Spleen (tissue), 11 donors: ENCODE data around the gene COL16A1. TPM values are rescaled to one million over a fixed set of nuclear protein-coding genes. Genes with fewer than 3 reads are reported as not detected.

Experiments
- DNase-seq: peaks from one replicate; pipeline ENCODE4 v3.0.0-alpha.2; 2020
- H3K27ac ChIP-seq, 8 donors: fragments of 200-600 bp; sonication (generic) in 7 of 8; 1 replicate in 4 of 8; 2 replicates in 4 of 8; pipeline versions ENCODE4 v1.5.0 to v1.8.0; 2016 to 2021; ENCODE audit warnings: inconsistent platforms in 4 of 8, mild to moderate bottlenecking in 4 of 8, moderate library complexity in 1 of 8
- H3K27me3 ChIP-seq, 7 donors: fragments of 200-600 bp; sonication (generic) in 6 of 7; replicated peaks in 1 of 7; 1 replicate in 4 of 7; 2 replicates in 3 of 7; pipeline versions ENCODE4 v1.5.0 to v1.8.0; 2016 to 2021; ENCODE audit warnings: inconsistent platforms in 3 of 7, mild to moderate bottlenecking in 1 of 7
- H3K36me3 ChIP-seq, 6 donors: fragments of 200-600 bp; sonication (generic) in 5 of 6; 1 replicate in 4 of 6; 2 replicates in 2 of 6; pipeline versions ENCODE4 v1.5.0 to v1.8.0; 2016 to 2021; ENCODE audit warnings: inconsistent platforms in 2 of 6
- H3K4me1 ChIP-seq, 6 donors: fragments of 200-600 bp; sonication (generic) in 5 of 6; 1 replicate in 3 of 6; 2 replicates in 3 of 6; pipeline versions ENCODE4 v1.5.0 to v1.8.0; 2016 to 2021; ENCODE audit warnings: inconsistent platforms in 3 of 6
- H3K4me3 ChIP-seq, 8 donors: fragments of 200-600 bp; sonication (generic) in 7 of 8; 1 replicate in 4 of 8; 2 replicates in 4 of 8; pipeline versions ENCODE4 v1.5.0 to v1.8.0; 2016 to 2021; ENCODE audit warnings: inconsistent platforms in 4 of 8, mild to moderate bottlenecking in 4 of 8, moderate library complexity in 2 of 8
- H3K9me3 ChIP-seq, 8 donors: fragments of 200-600 bp; sonication (generic) in 7 of 8; 1 replicate in 4 of 8; 2 replicates in 4 of 8; pipeline versions ENCODE4 v1.5.0 to v1.8.0; 2016 to 2021; ENCODE audit warnings: inconsistent platforms in 4 of 8
- POLR2A ChIP-seq, 3 donors: fragments of 450-650 bp; IDR thresholded peaks; one replicate each; pipeline ENCODE4 v1.5.1; 2017; ENCODE audit warnings: antibody characterized with exemption in 3 of 3, mild to moderate bottlenecking in 1 of 3
- POLR2AphosphoS5 ChIP-seq, 3 donors: sonication (generic); formaldehyde crosslinking; IDR thresholded peaks; one replicate each; pipeline ENCODE4 v1.5.1; 2017; ENCODE audit warnings: antibody characterized with exemption in 3 of 3
- WGBS, 5 donors: extraction: QIAGEN DNeasy Blood & Tissue Kit in 3 of 5; methylation state at CpG; one replicate each; pipeline versions ENCODE4 v1.1.5 to v1.1.7; 2013 to 2018; 5-methylcytosine and 5-hydroxymethylcytosine counted together
- intact Hi-C: fragments of 100-400 bp; cut with DNase I; formaldehyde crosslinking; loops from one replicate; pipeline ENCODE4 v1.15.0; 2023; ENCODE audit warnings: low total_unique reads
- polyA plus RNA-seq, 3 donors: library from polyadenylated mRNA; stranded (reverse); fragments of 200-250 nt; gene quantifications; one replicate each; pipeline ENCODE4 v1.2.1, GENCODE V29; 2013
- total RNA-seq, 7 donors: library from RNA; depleted of rRNA in 3 of 7; stranded (reverse); fragments of >200 nt in 3 of 7; fragmentation: NEBNext Ultra II Directional in 4 of 7; extraction: Animal tissue kit (Norgen Biotek cat#: 25700) in 4 of 7; gene quantifications; one replicate each; pipeline versions ENCODE4 v1.1.0 to v1.2.1, GENCODE V29; 2016 to 2021
- TF ChIP-seq, protein P1 (sequence below), 11 experiments: fragments of 200-600 bp in 7 of 11; fragments of 450-650 bp in 4 of 11; sonication (generic) in 4 of 11; IDR thresholded peaks in 8 of 11; conservative IDR thresholded peaks in 3 of 11; 1 replicate in 7 of 11; 2 replicates in 4 of 11; pipeline versions ENCODE4 v1.4.0 to v1.8.0; 2016 to 2021; ENCODE audit warnings: antibody characterized with exemption in 11 of 11, inconsistent platforms in 4 of 11, mild to moderate bottlenecking in 1 of 11
- donor health status: healthy with polysubstance abuse.
- donor health status: DM: no; HTN: no; CAD: no; lungs with moderate emphysema.
- donor health status: DM: no; HTN: no; CAD: no.
- donor health status: Bipolar disorder and iron deficiency.
- donor health status: healthy.
- donor health status: DM: no; HTN: no; CAD: no.
- donor health status: DM: yes; HTN: yes; CAD: no.

The COL16A1 gene
- total and polyA plus RNA-seq, 10 donors, result 4.7 to 25.6 (median 12.5) TPM

DNA sequence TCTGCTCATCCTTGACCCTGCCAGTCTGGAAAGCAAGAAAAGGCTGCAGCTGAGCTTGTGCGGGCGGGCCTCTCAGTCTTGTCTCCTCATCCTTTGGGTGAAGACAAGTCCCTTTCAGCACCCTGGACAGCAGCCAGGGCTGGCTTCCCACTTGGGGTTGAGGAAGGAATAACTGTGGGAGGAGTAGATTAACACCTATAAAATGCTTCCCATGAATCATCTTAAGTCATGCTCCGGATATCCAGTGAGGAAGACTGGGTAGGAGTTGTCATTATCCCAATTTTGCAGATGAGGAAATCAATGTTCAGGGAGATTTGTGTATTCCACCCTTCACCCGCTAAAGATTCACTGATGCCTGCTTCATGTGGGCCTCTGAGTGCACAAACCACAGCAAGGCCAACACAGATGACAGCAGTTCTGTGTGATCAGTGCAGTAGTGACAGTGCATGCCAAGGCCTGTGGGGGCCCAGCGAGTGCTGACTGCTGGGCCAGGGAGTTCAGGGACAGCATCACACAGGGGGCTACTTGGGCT lies 20.1 kb upstream of the COL16A1 start:
- WGBS, 5 donors, result 48 to 57% (median 52%) methylated on average over 5 of the region's 5 CpGs
- no peaks in the 10 kb centered on the region for H3K36me3 ChIP-seq
- no peak for DNase-seq

DNA sequence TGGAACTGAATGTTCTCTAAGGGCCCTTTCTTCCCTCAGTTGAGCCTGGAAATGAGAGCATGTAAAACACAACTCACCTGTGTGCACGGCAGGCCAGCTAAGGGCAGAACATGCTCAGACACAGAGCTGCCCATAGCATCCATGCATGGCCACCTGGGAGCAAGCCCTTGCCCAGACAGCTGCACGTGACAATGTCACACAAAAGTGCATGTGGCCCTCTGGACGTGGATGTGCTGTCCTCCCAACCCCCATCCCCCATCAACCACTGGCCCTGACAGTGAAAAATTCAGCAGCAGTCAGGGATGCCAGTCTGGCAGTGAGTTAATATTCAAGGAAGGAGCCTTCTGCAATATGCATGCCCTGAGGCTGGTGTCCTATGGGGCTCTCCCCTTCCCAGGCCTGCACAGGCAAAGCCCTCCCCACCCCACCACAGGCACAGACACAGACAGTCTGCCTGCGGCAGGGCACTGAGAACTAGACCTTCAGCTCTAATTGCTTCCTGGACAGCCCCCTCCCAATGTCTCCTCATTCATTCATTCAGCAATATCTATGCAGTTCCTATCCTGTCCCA lies 14.6 kb upstream of the COL16A1 start:
- no peak overlapping the region for H3K4me3 ChIP-seq
- no peaks in the 10 kb centered on the region for H3K36me3 ChIP-seq
- H3K9me3 ChIP-seq, result no peaks in the 10 kb centered on the region
- peaks cover 0 to 78% (median 8%) of the 10 kb centered on the region in 7 donors for H3K27me3 ChIP-seq
- TF ChIP-seq, protein P1, sequence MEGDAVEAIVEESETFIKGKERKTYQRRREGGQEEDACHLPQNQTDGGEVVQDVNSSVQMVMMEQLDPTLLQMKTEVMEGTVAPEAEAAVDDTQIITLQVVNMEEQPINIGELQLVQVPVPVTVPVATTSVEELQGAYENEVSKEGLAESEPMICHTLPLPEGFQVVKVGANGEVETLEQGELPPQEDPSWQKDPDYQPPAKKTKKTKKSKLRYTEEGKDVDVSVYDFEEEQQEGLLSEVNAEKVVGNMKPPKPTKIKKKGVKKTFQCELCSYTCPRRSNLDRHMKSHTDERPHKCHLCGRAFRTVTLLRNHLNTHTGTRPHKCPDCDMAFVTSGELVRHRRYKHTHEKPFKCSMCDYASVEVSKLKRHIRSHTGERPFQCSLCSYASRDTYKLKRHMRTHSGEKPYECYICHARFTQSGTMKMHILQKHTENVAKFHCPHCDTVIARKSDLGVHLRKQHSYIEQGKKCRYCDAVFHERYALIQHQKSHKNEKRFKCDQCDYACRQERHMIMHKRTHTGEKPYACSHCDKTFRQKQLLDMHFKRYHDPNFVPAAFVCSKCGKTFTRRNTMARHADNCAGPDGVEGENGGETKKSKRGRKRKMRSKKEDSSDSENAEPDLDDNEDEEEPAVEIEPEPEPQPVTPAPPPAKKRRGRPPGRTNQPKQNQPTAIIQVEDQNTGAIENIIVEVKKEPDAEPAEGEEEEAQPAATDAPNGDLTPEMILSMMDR (IDR thresholded peaks at IDR 0.05 in 8 of 11, conservative IDR thresholded peaks at IDR 0.05 in 3 of 11), result no peak
- TF ChIP-seq POLR2AphosphoS5 (IDR thresholded peaks at IDR 0.05) (no peak), POLR2A (IDR thresholded peaks at IDR 0.05) (no peak)
- peaks cover 13 to 26% (median 23%) of the 10 kb centered on the region in 6 donors for H3K4me1 ChIP-seq
- 57 to 84% (median 70%) methylated on average over 2 to 4 of the region's 4 CpGs for WGBS, 5 donors
- H3K27ac ChIP-seq, result no peak overlapping the region
- no peak for DNase-seq
- intact Hi-C loops, result loop anchor here (10.0 kb wide), 1 partner anchor 54 kb away; no protein-coding TSS in a partner anchor

More for the DNA sequence above, 20.1 kb upstream of the COL16A1 start:
- no peaks in the 10 kb centered on the region for H3K9me3 ChIP-seq
- no peak for TF ChIP-seq POLR2A (IDR thresholded peaks at IDR 0.05)
- no peak for TF ChIP-seq POLR2AphosphoS5 (IDR thresholded peaks at IDR 0.05)
- TF ChIP-seq, protein P1 (IDR thresholded peaks at IDR 0.05 in 8 of 11, conservative IDR thresholded peaks at IDR 0.05 in 3 of 11), result no peak
- H3K27me3 ChIP-seq, result peaks cover 0 to 26% (median 0%) of the 10 kb centered on the region in 7 donors
- H3K4me3 ChIP-seq, result no peak overlapping the region
- no peak overlapping the region for H3K27ac ChIP-seq
- no peaks in the 10 kb centered on the region for H3K4me1 ChIP-seq
- intact Hi-C loops, result loop anchor here (10.0 kb wide), 1 partner anchor 51 kb away; no protein-coding TSS in a partner anchor

DNA sequence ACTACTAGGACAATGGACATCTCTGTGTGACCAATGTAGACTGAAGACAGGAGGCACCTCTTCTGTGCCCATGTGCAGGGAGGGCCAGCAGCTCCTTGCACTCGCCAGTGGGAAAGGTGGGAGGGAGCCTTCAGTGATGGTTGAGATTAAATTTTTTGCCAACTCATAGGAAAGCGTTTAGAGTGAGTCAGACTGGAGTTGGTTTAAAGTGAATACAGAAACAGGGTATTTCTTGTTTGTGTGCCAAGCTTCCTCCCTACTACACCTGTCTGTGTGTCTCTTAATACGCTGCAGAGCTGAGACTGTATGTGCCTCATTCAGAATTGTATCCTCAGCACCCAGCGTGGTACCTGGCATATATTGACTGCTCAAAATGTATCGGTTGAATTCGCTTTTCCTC lies 13.5 kb upstream of the COL16A1 start:
- TF ChIP-seq POLR2AphosphoS5 (IDR thresholded peaks at IDR 0.05) (no peak), POLR2A (IDR thresholded peaks at IDR 0.05) (no peak)
- TF ChIP-seq, protein P1 (IDR thresholded peaks at IDR 0.05 in 8 of 11, conservative IDR thresholded peaks at IDR 0.05 in 3 of 11), result no peak
- no peak overlapping the region for H3K27ac ChIP-seq
- intact Hi-C loops, result loop anchor here (10.0 kb wide), 1 partner anchor 53 kb away; no protein-coding TSS in a partner anchor
- peaks cover 0 to 69% (median 8%) of the 10 kb centered on the region in 7 donors for H3K27me3 ChIP-seq
- DNase-seq, result no peak
- no peak overlapping the region for H3K4me3 ChIP-seq
- WGBS, 5 donors, result 56 to 68% (median 66%) methylated on average over 6 of the region's 6 CpGs
- no peaks in the 10 kb centered on the region for H3K36me3 ChIP-seq
- peaks cover 13 to 28% (median 24%) of the 10 kb centered on the region in 6 donors for H3K4me1 ChIP-seq
- no peaks in the 10 kb centered on the region for H3K9me3 ChIP-seq

DNA sequence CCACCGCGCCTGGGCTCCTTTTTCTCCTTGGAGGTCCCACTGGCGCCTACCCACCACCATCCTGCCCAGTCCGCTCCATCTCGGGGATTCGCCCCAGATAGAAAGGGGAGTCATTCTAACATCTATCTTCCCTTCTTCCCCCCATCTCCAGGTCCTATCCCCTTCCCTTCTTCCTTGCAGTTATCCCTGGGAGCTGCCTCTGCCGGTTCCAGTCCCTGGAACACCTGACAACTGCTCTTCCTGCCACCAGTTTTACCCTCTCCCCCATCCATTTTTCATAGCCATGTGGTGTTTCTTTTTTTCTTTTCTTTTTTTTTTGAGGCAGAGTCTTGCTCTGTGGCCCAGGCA lies 12.0 kb upstream of the COL16A1 start:
- 3 to 12% (median 7%) methylated on average over 6 to 7 of the region's 7 CpGs for WGBS, 5 donors
- Histone ChIP-seq H3K27me3 (peaks cover 0 to 62% (median 8%) of the 10 kb centered on the region in 7 donors), H3K27ac (peak overlapping the region in 5 of 8 donors; percentile 76 to 84 (median 83)), H3K36me3 (no peaks in the 10 kb centered on the region), H3K4me3 (peak overlapping the region in 6 of 8 donors; percentile 25 to 69 (median 39)), H3K4me1 (peaks cover 13 to 31% (median 24%) of the 10 kb centered on the region in 6 donors), H3K9me3 (no peaks in the 10 kb centered on the region)
- DNase-seq, result no peak
- no peak for TF ChIP-seq POLR2AphosphoS5 (IDR thresholded peaks at IDR 0.05)
- TF ChIP-seq, protein P1 (IDR thresholded peaks at IDR 0.05 in 8 of 11, conservative IDR thresholded peaks at IDR 0.05 in 3 of 11), result peak in 4 of 11 experiments; percentile 2 to 36 (median 30)
- intact Hi-C loops, result loop anchor here (10.0 kb wide), 1 partner anchor 51 kb away; no protein-coding TSS in a partner anchor
